ENCODE results near the gene PPDPF.
"Not testable (repeated sequence)": the region's sequence is repeated elsewhere in the genome, so short reads cannot be mapped to it uniquely, and the experiment has no call there.

Gene PPDPF

GRCh38 chr20:63546956-63547724, 26.6 kb downstream of the PPDPF start:
- in situ Hi-C loops (cut with HindIII; ENCODE audit: low sequenced_read_pairs) = no loop called here

GRCh38 chr20:63547725-63548480, 27.3 kb downstream of the PPDPF start, which contains the start of gene SRMS:
TSS of gene SRMS (minus strand) at chr20:63547749. CDS start at chr20:63547463, 286 bp downstream.
- in situ Hi-C loops (cut with HindIII; ENCODE audit: low sequenced_read_pairs) = no loop called here

- in situ Hi-C loops (cut with HindIII; ENCODE audit: low sequenced_read_pairs) = no loop called here
Measured at GRCh38 chr20:63548542-63548941, 28.0 kb downstream of the PPDPF start.

DNA sequence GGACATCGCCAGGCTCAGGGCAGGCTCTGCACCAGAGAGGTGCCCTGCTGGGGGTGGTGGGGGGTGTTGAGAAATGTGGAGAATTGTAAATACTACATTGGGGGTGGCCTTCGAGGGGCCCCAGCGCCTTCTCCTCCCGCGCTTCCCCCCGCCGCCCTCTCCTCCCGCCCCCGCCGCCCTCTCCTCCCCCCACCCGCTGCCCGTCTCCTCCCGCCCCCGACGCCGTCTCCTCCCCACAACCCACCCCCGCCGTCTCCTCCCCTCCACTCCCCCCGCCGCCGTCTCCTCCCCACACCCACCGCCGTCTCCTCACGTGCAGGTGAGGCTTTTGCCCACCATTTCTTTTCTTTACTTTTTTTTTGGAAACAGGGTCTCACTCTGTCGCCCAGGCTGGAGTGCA, 28.5 kb downstream of the PPDPF start:
- in situ Hi-C loops (cut with HindIII; ENCODE audit: low sequenced_read_pairs) = no loop called here

- in situ Hi-C loops (cut with HindIII; ENCODE audit: low sequenced_read_pairs) = no loop called here
Measured at GRCh38 chr20:63549679-63550282, 29.2 kb downstream of the PPDPF start.

DNA sequence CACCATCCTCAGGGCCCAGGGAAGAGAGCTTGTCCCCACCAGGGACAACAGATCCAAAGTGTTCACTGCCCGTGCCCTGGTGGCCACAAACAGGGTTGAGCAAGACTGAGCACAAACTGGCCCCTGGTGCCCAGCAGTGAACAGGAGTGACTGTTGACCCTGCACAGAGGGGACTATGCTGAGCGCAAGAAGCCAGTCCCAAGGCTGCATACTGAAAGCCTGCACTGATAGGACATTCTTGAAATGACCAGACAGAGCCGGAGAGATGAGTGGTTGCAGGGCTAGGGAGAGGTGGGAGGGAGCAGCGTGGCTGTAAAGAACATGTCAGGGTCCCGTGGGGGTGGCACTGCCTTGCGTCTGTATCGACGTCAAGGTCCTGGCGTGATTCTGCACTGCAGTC, 30.5 kb downstream of the PPDPF start:
- in situ Hi-C loops (cut with HindIII; ENCODE audit: low sequenced_read_pairs) = no loop called here

- in situ Hi-C loops (cut with HindIII; ENCODE audit: low sequenced_read_pairs) = no loop called here
Measured at GRCh38 chr20:63552481-63553249, 32.1 kb downstream of the PPDPF start.

- in situ Hi-C loops (cut with HindIII; ENCODE audit: low sequenced_read_pairs) = no loop called here
Measured at GRCh38 chr20:63553251-63553932, 32.8 kb downstream of the PPDPF start.

GRCh38 chr20:63553933-63554290, 33.3 kb downstream of the PPDPF start, which contains the start of gene FNDC11:
TSS of gene FNDC11 (plus strand) at chr20:63554159. CDS start at chr20:63555664, 1,505 bp downstream.
- in situ Hi-C loops (cut with HindIII; ENCODE audit: low sequenced_read_pairs) = no loop called here

- in situ Hi-C loops (cut with HindIII; ENCODE audit: low sequenced_read_pairs) = no loop called here
Measured at GRCh38 chr20:63554361-63555278, 34.1 kb downstream of the PPDPF start.

- in situ Hi-C loops (cut with HindIII; ENCODE audit: low sequenced_read_pairs) = no loop called here
Measured at GRCh38 chr20:63555661-63556381, 35.3 kb downstream of the PPDPF start.

DNA sequence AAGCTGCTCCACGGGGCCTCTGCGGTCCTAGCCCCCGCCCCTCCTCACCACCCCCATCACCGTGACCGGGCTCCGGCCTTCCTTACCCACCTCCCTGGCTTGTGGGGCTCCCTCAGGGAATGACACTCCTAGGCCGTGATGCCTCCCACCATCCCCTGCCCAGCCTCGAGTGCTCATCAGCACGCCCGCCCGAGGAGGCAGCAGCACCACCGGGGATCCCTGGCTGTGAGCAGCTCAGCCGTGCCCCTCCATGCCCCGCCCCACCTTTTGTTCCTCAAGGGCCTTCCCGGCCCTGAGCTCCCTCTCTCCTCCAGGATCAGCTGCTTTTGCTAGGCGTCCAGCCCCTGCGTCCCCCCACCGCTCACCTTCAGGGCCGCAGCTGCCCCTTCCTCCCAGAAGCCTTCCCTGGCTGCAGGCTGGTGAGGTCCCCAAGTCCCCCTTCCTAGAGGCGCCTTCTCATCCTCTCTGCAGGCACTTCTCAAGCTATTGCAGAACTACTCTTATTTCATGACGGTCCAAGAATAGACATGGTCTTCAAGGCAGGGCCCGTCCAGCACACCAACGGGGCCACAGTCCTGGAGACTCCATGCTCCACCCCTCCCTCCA, 36.4 kb downstream of the PPDPF start:
- in situ Hi-C loops (cut with HindIII; ENCODE audit: low sequenced_read_pairs) = no loop called here

DNA sequence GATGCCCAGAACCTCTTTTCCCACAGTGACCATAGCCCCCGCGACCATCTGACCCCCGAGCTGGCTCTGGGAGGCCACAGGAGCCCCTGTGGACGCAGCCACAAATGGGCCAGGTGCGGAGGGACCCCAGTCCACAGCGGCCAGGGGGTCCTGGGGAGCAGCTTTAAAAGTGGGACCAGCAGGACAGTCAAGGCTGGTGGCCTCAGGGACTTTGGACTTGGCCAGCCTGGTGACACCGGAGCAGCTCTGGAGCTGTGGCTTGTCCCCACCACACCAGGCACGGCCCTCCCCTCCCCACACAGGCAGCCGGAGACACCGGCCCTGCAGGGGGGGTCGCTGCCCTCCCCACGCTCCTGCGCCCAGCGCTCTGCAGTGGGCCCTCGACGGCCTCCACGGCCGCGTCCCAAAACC, 36.9 kb downstream of the PPDPF start:
- in situ Hi-C loops (cut with HindIII; ENCODE audit: low sequenced_read_pairs) = no loop called here

DNA sequence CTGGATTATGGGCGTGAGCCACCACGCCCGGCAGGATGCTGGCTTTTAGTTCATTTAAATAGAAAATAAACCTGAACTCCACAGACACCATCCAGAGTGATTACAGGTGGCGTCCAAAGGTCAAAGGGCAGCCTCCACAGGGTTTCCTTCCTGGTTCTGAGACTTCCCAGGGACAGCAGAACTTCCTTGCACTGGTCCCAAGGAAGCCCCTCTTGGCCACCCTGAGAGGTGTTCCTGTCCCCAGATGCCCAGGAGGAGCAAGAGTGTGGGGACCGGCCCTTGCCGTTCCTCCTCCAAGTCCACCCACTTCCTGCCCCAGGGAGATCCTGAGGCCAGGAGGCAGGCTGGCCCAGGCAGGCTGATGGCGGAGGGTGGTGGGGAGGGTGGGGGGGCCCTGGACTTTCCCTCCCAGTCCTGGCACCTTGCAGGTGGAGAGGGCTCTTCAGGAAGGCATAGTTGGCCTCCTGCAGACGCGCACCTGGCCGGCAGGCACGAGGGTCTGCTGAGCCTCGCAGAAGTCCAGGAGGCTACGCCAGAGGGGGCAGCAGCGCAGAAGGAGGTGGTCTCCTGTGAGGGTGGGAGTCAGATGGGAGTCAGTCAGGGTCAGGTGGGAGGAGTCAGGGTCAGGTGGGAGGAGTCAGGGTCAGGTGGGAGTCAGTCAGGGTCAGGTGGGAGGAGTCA, 38.4 kb downstream of the PPDPF start:
- in situ Hi-C loops (cut with HindIII; ENCODE audit: low sequenced_read_pairs) = no loop called here

GRCh38 chr20:63559485-63560332, 39.1 kb downstream of the PPDPF start:
- in situ Hi-C loops (cut with HindIII; ENCODE audit: low sequenced_read_pairs) = not testable (repeated sequence)

DNA sequence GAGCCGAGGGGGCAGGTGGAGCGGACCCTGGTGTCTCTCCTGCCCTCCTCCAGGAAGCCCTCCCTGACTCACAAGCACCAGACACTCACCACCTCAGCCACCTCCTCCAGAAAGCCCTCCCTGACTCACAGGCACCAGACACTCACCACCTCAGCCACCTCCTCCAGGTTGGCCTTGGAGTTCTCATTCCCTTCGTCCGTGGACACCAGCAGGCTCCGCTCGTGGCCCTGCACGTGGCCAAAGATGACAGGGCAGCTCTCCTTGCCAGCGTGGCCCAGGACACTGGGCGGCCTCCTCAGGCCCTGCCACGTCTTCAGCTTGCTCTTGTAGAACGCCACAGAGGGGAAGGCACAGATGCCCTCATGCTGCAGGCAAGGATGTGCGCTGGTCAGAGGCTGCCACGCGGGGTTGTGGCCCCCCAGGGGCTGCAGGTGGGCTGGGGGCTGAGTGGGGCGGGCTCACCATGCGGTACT, 39.8 kb downstream of the PPDPF start:
- in situ Hi-C loops (cut with HindIII; ENCODE audit: low sequenced_read_pairs) = no loop called here

All from DLD1 (cell line).